ENCODE measurements around the gene GNAZ.

The GNAZ gene

GRCh38 chr22:23104187-23104971, 34.1 kb downstream of the GNAZ start:
- H3K4me1 ChIP-seq (ENCODE audit: control insufficient read depth, insufficient read depth, low read length, poor library complexity, severe bottlenecking): no peaks in the 10 kb centered on the region
- no peaks in the 10 kb centered on the region for H3K9me3 ChIP-seq (ENCODE audit: control insufficient read depth, low read length)
- 84 to 89% methylated on average over 9 to 11 of the region's 12 CpGs for WGBS, 2 experiments (ENCODE audit: insufficient coverage in 2 of 2)
- H3K36me3 ChIP-seq (ENCODE audit: control insufficient read depth, insufficient read depth, low read length): no peaks in the 10 kb centered on the region
- no peak overlapping the region for H3K4me3 ChIP-seq (ENCODE audit: extremely low read depth, insufficient read depth, low read length, poor library complexity, severe bottlenecking)
- no peak overlapping the region for H3K27ac ChIP-seq (ENCODE audit: low read depth, low read length, severe bottlenecking)

DNA sequence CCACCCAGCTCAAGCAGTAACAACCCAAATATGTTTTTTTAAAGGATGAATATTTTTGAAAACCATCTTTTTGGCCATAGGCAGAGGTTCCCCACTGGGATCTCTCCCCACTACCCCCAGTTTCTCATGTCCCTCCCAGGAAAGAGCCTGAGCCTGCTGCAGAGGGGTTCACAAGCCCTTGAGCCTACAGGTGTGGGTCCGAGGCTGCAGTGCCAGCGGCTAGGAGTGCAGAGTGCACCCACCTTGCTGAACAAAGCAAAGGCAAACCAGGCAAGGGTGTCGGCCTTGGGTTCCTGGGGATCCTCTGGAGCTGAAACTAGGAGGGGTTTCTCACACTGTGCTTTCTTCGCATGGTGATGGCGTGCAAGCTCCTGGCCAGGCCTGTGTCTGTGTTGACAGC, 35.0 kb downstream of the GNAZ start:
- no peaks in the 10 kb centered on the region for H3K9me3 ChIP-seq (ENCODE audit: control insufficient read depth, low read length)
- H3K27ac ChIP-seq (ENCODE audit: low read depth, low read length, severe bottlenecking): no peak overlapping the region
- no peaks in the 10 kb centered on the region for H3K4me1 ChIP-seq (ENCODE audit: control insufficient read depth, insufficient read depth, low read length, poor library complexity, severe bottlenecking)
- no peaks in the 10 kb centered on the region for H3K36me3 ChIP-seq (ENCODE audit: control insufficient read depth, insufficient read depth, low read length)
- WGBS, 2 experiments (ENCODE audit: insufficient coverage in 2 of 2): 91 to 94% methylated on average over 3 to 5 of the region's 5 CpGs
- no peak overlapping the region for H3K4me3 ChIP-seq (ENCODE audit: extremely low read depth, insufficient read depth, low read length, poor library complexity, severe bottlenecking)

- H3K9me3 ChIP-seq (ENCODE audit: control insufficient read depth, low read length): no peaks in the 10 kb centered on the region
- no peaks in the 10 kb centered on the region for H3K36me3 ChIP-seq (ENCODE audit: control insufficient read depth, insufficient read depth, low read length)
- 92 to 93% methylated on average over 4 to 5 of the region's 5 CpGs for WGBS, 2 experiments (ENCODE audit: insufficient coverage in 2 of 2)
- H3K4me3 ChIP-seq (ENCODE audit: extremely low read depth, insufficient read depth, low read length, poor library complexity, severe bottlenecking): no peak overlapping the region
- H3K27ac ChIP-seq (ENCODE audit: low read depth, low read length, severe bottlenecking): no peak overlapping the region
- no peaks in the 10 kb centered on the region for H3K4me1 ChIP-seq (ENCODE audit: control insufficient read depth, insufficient read depth, low read length, poor library complexity, severe bottlenecking)
Observed at GRCh38 chr22:23105919-23106318, 35.6 kb downstream of the GNAZ start.

GRCh38 chr22:23106344-23106743, 36.0 kb downstream of the GNAZ start:
- Histone ChIP-seq H3K4me3 (ENCODE audit: extremely low read depth, insufficient read depth, low read length, poor library complexity, severe bottlenecking) (no peak overlapping the region), H3K36me3 (ENCODE audit: control insufficient read depth, insufficient read depth, low read length) (no peaks in the 10 kb centered on the region), H3K9me3 (ENCODE audit: control insufficient read depth, low read length) (no peaks in the 10 kb centered on the region), H3K27ac (ENCODE audit: low read depth, low read length, severe bottlenecking) (no peak overlapping the region), H3K4me1 (ENCODE audit: control insufficient read depth, insufficient read depth, low read length, poor library complexity, severe bottlenecking) (no peaks in the 10 kb centered on the region)
- WGBS, 2 experiments (ENCODE audit: insufficient coverage in 2 of 2): 90 to 98% methylated on average over 4 of the region's 4 CpGs

- Histone ChIP-seq H3K36me3 (ENCODE audit: control insufficient read depth, insufficient read depth, low read length) (no peaks in the 10 kb centered on the region), H3K9me3 (ENCODE audit: control insufficient read depth, low read length) (no peaks in the 10 kb centered on the region), H3K4me3 (ENCODE audit: extremely low read depth, insufficient read depth, low read length, poor library complexity, severe bottlenecking) (no peak overlapping the region), H3K4me1 (ENCODE audit: control insufficient read depth, insufficient read depth, low read length, poor library complexity, severe bottlenecking) (no peaks in the 10 kb centered on the region), H3K27ac (ENCODE audit: low read depth, low read length, severe bottlenecking) (no peak overlapping the region)
- WGBS, 2 experiments (ENCODE audit: insufficient coverage in 2 of 2): 95 to 97% methylated on average over 7 of the region's 8 CpGs
Observed at GRCh38 chr22:23106906-23107367, 36.6 kb downstream of the GNAZ start.

GRCh38 chr22:23107487-23108248, 37.3 kb downstream of the GNAZ start:
- WGBS, 2 experiments (ENCODE audit: insufficient coverage in 2 of 2): 90 to 94% methylated on average over 13 to 16 of the region's 17 CpGs
- H3K4me1 ChIP-seq (ENCODE audit: control insufficient read depth, insufficient read depth, low read length, poor library complexity, severe bottlenecking): no peaks in the 10 kb centered on the region
- no peaks in the 10 kb centered on the region for H3K9me3 ChIP-seq (ENCODE audit: control insufficient read depth, low read length)
- H3K27ac ChIP-seq (ENCODE audit: low read depth, low read length, severe bottlenecking): no peak overlapping the region
- no peaks in the 10 kb centered on the region for H3K36me3 ChIP-seq (ENCODE audit: control insufficient read depth, insufficient read depth, low read length)
- no peak overlapping the region for H3K4me3 ChIP-seq (ENCODE audit: extremely low read depth, insufficient read depth, low read length, poor library complexity, severe bottlenecking)

- Histone ChIP-seq H3K4me1 (ENCODE audit: control insufficient read depth, insufficient read depth, low read length, poor library complexity, severe bottlenecking) (no peaks in the 10 kb centered on the region), H3K9me3 (ENCODE audit: control insufficient read depth, low read length) (no peaks in the 10 kb centered on the region), H3K4me3 (ENCODE audit: extremely low read depth, insufficient read depth, low read length, poor library complexity, severe bottlenecking) (no peak overlapping the region), H3K27ac (ENCODE audit: low read depth, low read length, severe bottlenecking) (no peak overlapping the region), H3K36me3 (ENCODE audit: control insufficient read depth, insufficient read depth, low read length) (no peaks in the 10 kb centered on the region)
- WGBS, 2 experiments (ENCODE audit: insufficient coverage in 2 of 2): 80 to 86% methylated on average over 7 of the region's 7 CpGs
Observed at GRCh38 chr22:23108249-23109078, 38.1 kb downstream of the GNAZ start.

DNA sequence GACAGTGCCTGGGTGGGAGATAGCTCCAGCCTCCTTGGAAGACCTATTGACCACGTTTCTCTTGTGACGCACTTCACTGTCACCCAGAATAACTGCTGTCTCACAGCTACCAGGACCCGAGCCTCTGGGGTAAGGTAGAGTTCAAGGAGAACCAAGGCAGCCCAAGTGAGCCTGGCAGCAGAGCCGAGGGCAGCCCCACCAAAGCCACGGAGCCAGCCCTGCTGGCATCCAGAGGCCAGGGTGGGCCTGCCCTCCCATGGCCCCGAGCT, 38.7 kb downstream of the GNAZ start:
- Histone ChIP-seq H3K4me1 (ENCODE audit: control insufficient read depth, insufficient read depth, low read length, poor library complexity, severe bottlenecking) (no peaks in the 10 kb centered on the region), H3K4me3 (ENCODE audit: extremely low read depth, insufficient read depth, low read length, poor library complexity, severe bottlenecking) (no peak overlapping the region), H3K9me3 (ENCODE audit: control insufficient read depth, low read length) (no peaks in the 10 kb centered on the region), H3K27ac (ENCODE audit: low read depth, low read length, severe bottlenecking) (no peak overlapping the region), H3K36me3 (ENCODE audit: control insufficient read depth, insufficient read depth, low read length) (no peaks in the 10 kb centered on the region)
- 75 to 96% methylated on average over 4 of the region's 6 CpGs for WGBS, 2 experiments (ENCODE audit: insufficient coverage in 2 of 2)

DNA sequence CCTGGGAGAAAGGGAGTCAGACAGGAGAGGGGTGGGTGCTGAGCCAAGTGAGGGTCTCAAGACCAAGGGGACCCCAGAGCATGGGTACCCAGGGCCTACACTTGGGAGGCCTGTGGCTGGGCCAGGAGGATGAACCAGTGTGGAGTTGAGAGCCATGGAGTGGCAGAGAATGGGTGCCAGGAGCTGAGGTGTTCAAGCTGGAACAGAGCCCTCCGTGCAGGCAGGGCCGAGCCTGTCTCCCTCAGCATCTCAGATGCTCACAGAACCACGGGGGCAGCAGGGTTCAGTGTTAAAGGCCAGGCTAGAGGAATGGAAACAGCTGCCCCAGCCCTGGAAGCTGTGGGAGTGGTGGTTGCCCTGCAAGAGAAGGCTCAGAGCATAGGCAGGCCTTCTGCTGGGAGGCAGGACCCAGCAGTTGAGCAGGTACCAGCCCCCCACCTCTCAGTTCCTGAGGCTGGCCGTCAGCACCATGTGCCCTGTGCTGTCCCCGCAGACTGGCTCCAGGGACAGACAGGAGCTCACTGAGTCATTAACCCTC, 39.2 kb downstream of the GNAZ start:
- WGBS, 2 experiments (ENCODE audit: insufficient coverage in 2 of 2): 90 to 100% methylated on average over 4 to 5 of the region's 5 CpGs
- Histone ChIP-seq H3K4me1 (ENCODE audit: control insufficient read depth, insufficient read depth, low read length, poor library complexity, severe bottlenecking) (no peaks in the 10 kb centered on the region), H3K4me3 (ENCODE audit: extremely low read depth, insufficient read depth, low read length, poor library complexity, severe bottlenecking) (no peak overlapping the region), H3K9me3 (ENCODE audit: control insufficient read depth, low read length) (no peaks in the 10 kb centered on the region), H3K27ac (ENCODE audit: low read depth, low read length, severe bottlenecking) (no peak overlapping the region), H3K36me3 (ENCODE audit: control insufficient read depth, insufficient read depth, low read length) (no peaks in the 10 kb centered on the region)

- WGBS, 2 experiments (ENCODE audit: insufficient coverage in 2 of 2): 84 to 92% methylated on average over 7 to 10 of the region's 10 CpGs
- no peaks in the 10 kb centered on the region for H3K4me1 ChIP-seq (ENCODE audit: control insufficient read depth, insufficient read depth, low read length, poor library complexity, severe bottlenecking)
- H3K9me3 ChIP-seq (ENCODE audit: control insufficient read depth, low read length): no peaks in the 10 kb centered on the region
- no peak overlapping the region for H3K4me3 ChIP-seq (ENCODE audit: extremely low read depth, insufficient read depth, low read length, poor library complexity, severe bottlenecking)
- H3K36me3 ChIP-seq (ENCODE audit: control insufficient read depth, insufficient read depth, low read length): no peaks in the 10 kb centered on the region
- H3K27ac ChIP-seq (ENCODE audit: low read depth, low read length, severe bottlenecking): no peak overlapping the region
Observed at GRCh38 chr22:23110190-23110921, 40.0 kb downstream of the GNAZ start.
